PC-3 (cell line): ENCODE data around the gene ARID1A.

Experiments used
- CTCF ChIP-seq: fragments of 300-600 bp; sonication (generic); conservative IDR thresholded peaks from 2 replicates; pipeline ENCODE4 v1.5.1; 2017; ENCODE audit warnings: antibody characterized with exemption, low read depth, mild to moderate bottlenecking, low read length
- EZH2 ChIP-seq: fragments of 300-600 bp; sonication (generic); IDR thresholded peaks from one replicate; pipeline ENCODE4 v1.6.1; 2017; ENCODE audit warnings: antibody characterized with exemption, mild to moderate bottlenecking, low read length; ENCODE audit not compliant: unreplicated experiment
- EZH2phosphoT487 ChIP-seq: fragments of 300-600 bp; sonication (generic); IDR thresholded peaks from 2 replicates; pipeline ENCODE4 v1.6.1; 2018; ENCODE audit warnings: mild to moderate bottlenecking, antibody characterized with exemption, low read length, borderline replicate concordance

DNA sequence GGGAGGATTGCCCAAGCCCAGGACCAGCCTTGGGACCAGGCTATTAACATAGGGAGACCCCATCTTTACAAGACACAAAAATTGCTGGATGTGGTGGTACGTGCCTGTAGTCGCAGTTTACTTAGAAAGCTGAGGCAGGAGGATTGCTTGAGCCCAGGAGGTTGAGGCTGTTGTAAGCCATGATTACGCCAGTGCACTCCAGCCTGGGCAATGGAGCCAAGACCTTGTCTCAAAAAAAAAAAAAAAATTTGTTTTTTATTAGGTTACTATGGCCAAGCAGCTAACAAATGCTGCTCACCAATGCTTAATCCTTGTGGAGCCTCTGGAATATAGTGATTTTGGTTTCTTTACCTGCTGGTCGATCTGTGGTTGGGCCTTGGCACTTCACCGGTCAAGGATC lies 8.8 kb downstream of the ARID1A start:
- TF ChIP-seq CTCF (no peak), EZH2 (no peak), EZH2phosphoT487 (no peak)
